NB4 (cell line): ENCODE measurements around the gene KIF22.
"Not testable (repeated sequence)": the region's sequence is repeated elsewhere in the genome, so short reads cannot be mapped to it uniquely, and the experiment has no call there.

Experiments used
- DNase-seq: peaks from one replicate; pipeline ENCODE4 v3.0.0; 2010; ENCODE audit warnings: low read depth
- H3K4me3 ChIP-seq: one replicate; pipeline ENCODE4 v1.5.1; 2011; ENCODE audit warnings: mild to moderate bottlenecking, low read depth, low read length, moderate library complexity
- MYC ChIP-seq: IDR thresholded peaks from 2 replicates; pipeline ENCODE4 v1.6.1; 2011; ENCODE audit warnings: low read depth, low read length
- POLR2A ChIP-seq: IDR thresholded peaks from 2 replicates; pipeline ENCODE4 v1.6.1; 2011; ENCODE audit warnings: mild to moderate bottlenecking; ENCODE audit not compliant: insufficient read length; ENCODE audit errors: extremely low read depth
- TF ChIP-seq, protein P1 (sequence below): IDR thresholded peaks from one replicate; pipeline ENCODE4 v1.5.1; 2012; ENCODE audit warnings: low read depth, low read length
- TF ChIP-seq, protein P2 (sequence below): IDR thresholded peaks from 2 replicates; pipeline ENCODE4 v1.6.1; 2011; ENCODE audit warnings: low read depth, low read length

The KIF22 gene

DNA sequence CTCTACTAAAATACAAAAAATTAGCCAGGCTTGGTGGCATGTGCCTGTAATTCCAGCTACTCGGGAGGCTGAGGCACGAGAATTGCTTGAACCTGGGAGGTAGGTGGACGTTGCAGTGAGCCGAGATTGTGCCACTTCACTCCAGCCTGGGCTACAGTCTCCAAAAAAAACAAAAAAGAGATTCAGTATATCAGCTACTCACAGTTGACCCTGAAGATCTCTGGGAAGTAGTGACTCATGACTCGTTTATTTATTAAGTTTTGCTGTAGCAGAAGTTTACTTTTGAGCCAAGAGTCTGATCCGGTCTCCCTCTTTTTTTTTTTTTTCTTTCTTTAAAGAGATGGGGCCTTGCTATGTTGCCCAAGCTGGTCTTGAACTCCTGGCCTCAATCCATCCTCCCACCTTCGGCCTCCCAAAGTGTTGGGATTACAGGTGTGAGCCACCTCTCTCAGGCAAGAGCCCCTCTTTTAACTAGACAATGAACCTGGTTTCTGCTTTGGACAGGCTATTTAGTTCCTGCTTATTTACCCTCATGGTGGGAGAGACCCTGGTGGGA, 34.1 kb downstream of the KIF22 start:
- no peak for DNase-seq
- no peak for TF ChIP-seq MYC
- TF ChIP-seq, protein P1, sequence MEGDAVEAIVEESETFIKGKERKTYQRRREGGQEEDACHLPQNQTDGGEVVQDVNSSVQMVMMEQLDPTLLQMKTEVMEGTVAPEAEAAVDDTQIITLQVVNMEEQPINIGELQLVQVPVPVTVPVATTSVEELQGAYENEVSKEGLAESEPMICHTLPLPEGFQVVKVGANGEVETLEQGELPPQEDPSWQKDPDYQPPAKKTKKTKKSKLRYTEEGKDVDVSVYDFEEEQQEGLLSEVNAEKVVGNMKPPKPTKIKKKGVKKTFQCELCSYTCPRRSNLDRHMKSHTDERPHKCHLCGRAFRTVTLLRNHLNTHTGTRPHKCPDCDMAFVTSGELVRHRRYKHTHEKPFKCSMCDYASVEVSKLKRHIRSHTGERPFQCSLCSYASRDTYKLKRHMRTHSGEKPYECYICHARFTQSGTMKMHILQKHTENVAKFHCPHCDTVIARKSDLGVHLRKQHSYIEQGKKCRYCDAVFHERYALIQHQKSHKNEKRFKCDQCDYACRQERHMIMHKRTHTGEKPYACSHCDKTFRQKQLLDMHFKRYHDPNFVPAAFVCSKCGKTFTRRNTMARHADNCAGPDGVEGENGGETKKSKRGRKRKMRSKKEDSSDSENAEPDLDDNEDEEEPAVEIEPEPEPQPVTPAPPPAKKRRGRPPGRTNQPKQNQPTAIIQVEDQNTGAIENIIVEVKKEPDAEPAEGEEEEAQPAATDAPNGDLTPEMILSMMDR = no peak
- TF ChIP-seq POLR2A = no peak
- TF ChIP-seq, protein P2, sequence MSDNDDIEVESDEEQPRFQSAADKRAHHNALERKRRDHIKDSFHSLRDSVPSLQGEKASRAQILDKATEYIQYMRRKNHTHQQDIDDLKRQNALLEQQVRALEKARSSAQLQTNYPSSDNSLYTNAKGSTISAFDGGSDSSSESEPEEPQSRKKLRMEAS = no peak
- no peak overlapping the region for H3K4me3 ChIP-seq

DNA sequence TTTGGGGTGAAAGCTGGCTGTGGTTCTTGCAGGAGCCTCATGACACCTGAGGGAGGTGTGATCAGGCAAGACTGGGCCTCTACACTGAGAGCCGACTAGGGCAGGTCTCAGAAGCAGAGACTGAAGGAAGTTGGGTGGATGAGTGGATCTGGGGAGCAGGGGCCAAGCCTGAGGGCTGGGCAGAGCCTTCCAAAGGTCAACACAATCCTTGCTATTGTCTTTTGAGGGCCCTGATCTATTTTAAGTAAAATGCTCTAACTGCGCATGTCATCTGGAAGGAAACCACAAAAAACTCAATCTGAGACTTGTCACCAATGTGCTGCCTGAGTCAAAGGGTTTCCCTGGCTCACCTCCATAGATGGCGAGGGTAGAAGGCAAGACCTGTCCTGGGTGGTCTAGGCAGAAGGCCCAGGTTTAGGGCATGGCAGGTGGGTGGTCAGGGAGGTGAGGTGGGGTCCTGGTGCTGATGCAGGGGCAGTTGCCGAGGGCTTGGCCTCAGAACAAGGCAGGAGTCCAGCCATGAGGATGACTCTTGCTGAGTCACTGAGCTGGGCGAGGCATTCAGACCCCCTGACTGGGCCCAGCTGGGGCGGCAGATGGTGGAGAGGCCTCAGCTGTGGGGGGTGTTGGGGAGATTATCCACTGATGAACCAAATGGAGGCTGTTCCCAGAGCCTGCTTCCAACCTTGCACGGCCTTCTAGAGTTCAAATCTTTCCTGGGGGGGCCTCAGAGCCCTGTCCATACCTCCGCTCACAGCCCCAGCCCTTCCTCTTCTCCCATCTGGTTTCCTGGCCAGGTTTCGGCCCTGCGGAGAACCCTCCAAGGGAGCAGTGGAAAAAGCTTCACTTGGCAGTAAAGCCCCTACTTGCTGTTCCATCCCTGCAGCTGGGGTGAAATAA, 34.8 kb downstream of the KIF22 start:
- no peak for TF ChIP-seq MYC
- TF ChIP-seq, protein P1 = no peak
- TF ChIP-seq, protein P2 = no peak
- TF ChIP-seq POLR2A = no peak
- H3K4me3 ChIP-seq = no peak overlapping the region
- DNase-seq = no peak

DNA sequence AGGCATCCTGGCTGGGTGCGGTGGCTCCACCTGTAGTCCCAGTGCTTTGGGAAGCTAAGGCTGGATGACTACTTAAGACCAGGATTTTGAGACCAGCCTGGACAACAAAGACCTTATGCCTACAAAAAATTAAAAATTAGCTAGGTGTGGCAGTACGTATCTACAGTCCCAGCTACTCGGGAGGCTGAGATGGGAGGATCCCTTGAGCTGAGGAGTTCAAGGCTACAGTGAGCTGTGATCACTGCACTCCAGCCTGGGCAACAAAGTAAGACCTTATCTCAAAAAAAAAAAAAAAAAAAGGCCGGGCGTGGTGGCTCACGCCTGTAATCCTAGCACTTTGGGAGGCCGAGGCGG, 35.8 kb downstream of the KIF22 start:
- TF ChIP-seq, protein P2 = no peak
- no peak for DNase-seq
- no peak overlapping the region for H3K4me3 ChIP-seq

DNA sequence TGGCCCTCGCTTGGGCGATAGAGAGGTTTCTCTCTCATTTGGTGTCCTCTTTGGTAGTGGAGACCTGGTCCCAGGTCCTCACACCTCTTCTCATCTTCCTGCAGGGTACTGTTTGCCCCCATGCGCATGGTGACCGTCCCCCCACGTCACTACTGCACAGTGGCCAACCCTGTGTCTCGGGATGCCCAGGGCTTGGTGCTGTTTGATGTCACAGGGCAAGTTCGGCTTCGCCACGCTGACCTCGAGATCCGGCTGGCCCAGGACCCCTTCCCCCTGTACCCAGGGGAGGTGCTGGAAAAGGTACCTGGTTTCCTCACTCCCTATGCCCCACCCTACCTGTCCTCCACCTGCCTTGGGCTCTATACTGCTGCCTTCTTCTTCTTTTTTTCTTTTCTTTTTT, 40.2 kb downstream of the KIF22 start:
- no peak for DNase-seq
- TF ChIP-seq MYC = no peak
- no peak overlapping the region for H3K4me3 ChIP-seq

DNA sequence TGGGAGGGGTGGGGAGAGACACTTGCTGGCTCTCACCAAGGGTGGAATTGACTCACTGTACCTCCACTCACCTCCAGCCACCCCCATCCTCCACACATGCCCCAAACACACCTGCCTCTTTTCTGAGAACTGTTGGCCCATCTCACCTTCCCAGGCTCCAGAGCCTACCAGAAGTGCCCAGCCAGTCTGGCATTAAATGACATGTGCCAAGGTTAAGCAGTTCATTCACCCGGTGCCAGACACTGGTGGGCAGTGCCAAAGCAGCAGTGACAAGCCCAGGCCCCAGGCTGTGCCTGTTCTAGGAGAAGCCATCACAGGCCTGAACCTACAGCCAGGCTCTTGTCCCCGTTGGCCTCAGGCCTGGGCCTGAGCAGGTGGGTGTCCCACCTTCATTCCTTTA, 40.9 kb downstream of the KIF22 start:
- DNase-seq = no peak
- TF ChIP-seq MYC (no peak), POLR2A (no peak)
- TF ChIP-seq, protein P2 = no peak
- TF ChIP-seq, protein P1 = no peak
- H3K4me3 ChIP-seq = no peak overlapping the region

DNA sequence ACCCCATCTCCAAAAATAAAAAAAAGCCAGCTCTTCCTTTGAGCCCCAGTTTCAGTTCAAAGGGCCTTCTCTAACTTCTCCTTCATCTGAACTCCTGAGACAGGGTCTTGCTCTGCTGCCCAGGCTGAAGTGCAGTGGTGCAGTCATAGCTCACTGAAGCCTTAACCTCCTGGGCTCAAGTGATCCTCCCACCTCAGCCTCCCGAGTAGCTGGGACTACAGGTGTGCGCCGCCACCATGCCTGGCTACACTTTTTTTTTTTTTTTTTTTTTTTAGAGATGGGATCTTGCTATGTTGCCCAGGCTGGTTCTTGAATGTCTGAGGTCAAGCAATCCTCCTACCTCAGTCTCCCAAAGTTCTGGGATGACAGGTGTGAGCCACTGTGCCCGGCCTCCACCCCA, 42.7 kb downstream of the KIF22 start:
- DNase-seq, H3K4me3 ChIP-seq: not testable (repeated sequence)

DNA sequence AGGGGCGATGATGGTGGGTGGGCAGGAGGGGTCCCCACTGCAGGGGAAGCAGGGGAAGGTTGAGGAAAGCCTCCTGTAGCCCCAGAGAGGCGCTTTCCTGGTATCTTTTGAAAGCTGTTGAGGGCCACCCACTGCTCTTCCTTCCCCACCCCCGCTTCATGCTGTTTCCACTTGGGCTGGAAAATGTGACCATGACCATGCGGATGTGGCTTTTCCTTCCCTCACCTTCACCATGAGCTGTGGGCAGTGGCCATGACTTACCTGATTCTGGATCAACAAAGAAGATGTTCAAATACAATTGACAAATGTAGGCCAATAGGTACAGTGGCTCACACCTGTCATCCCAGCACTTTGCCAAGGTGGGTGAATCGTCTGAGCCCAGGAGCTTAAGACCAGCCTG, 43.5 kb downstream of the KIF22 start:
- no peak for DNase-seq
- no peak for TF ChIP-seq MYC
- TF ChIP-seq, protein P1 = no peak
- no peak for TF ChIP-seq POLR2A
- TF ChIP-seq, protein P2 = no peak
- no peak overlapping the region for H3K4me3 ChIP-seq
